ENCODE data around the gene SFXN3.
"Not testable (repeated sequence)": the region's sequence is repeated elsewhere in the genome, so short reads cannot be mapped to it uniquely, and the experiment has no call there.

SFXN3 gene

GRCh38 chr10:101033276-101033675, 2.2 kb downstream of the SFXN3 start:
- no peaks in the 10 kb centered on the region for H3K36me3 Mint-ChIP-seq
- H3K27me3 Mint-ChIP-seq, result no peaks in the 10 kb centered on the region
- H3K4me3 Mint-ChIP-seq, result peak overlapping the region; percentile 89
- peak overlapping the region; percentile 75 for H3K27ac Mint-ChIP-seq
- H3K9me3 Mint-ChIP-seq (ENCODE audit: low read depth), result no peaks in the 10 kb centered on the region
- peaks cover 25% of the 10 kb centered on the region for H3K4me1 Mint-ChIP-seq (ENCODE audit: low read depth)

- H3K27me3 Mint-ChIP-seq; H3K36me3 Mint-ChIP-seq; H3K4me3 Mint-ChIP-seq; H3K27ac Mint-ChIP-seq; H3K9me3 Mint-ChIP-seq (ENCODE audit: low read depth): not testable (repeated sequence)
- H3K4me1 Mint-ChIP-seq (ENCODE audit: low read depth), result peaks cover 25% of the 10 kb centered on the region
Observed at GRCh38 chr10:101034404-101034803, 3.4 kb downstream of the SFXN3 start.

DNA sequence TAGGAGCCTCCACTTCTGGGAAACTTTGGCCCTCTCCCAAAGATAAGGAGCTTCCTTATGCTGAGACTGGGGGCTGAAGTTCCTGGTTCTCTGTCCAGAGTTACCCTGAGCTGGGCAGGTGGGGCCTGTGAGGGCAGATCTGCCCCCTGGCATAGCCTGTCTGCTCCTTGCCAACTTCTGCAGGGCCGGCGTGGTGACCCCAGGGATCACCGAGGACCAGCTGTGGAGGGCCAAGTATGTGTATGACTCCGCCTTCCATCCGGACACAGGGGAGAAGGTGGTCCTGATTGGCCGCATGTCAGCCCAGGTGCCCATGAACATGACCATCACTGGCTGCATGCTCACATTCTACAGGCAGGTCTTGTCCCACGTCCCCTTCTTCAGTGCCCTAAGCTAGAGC, 4.3 kb downstream of the SFXN3 start:
- Mint-ChIP-seq H3K4me1 (ENCODE audit: low read depth) (peaks cover 23% of the 10 kb centered on the region), H3K27ac (no peak overlapping the region), H3K9me3 (ENCODE audit: low read depth) (no peaks in the 10 kb centered on the region), H3K27me3 (no peaks in the 10 kb centered on the region), H3K4me3 (no peak overlapping the region), H3K36me3 (no peaks in the 10 kb centered on the region)

- H3K36me3 Mint-ChIP-seq, result no peaks in the 10 kb centered on the region
- no peaks in the 10 kb centered on the region for H3K9me3 Mint-ChIP-seq (ENCODE audit: low read depth)
- peaks cover 23% of the 10 kb centered on the region for H3K4me1 Mint-ChIP-seq (ENCODE audit: low read depth)
- no peaks in the 10 kb centered on the region for H3K27me3 Mint-ChIP-seq
- H3K4me3 Mint-ChIP-seq, result no peak overlapping the region
- H3K27ac Mint-ChIP-seq, result no peak overlapping the region
Observed at GRCh38 chr10:101035916-101036702, 5.1 kb downstream of the SFXN3 start.

DNA sequence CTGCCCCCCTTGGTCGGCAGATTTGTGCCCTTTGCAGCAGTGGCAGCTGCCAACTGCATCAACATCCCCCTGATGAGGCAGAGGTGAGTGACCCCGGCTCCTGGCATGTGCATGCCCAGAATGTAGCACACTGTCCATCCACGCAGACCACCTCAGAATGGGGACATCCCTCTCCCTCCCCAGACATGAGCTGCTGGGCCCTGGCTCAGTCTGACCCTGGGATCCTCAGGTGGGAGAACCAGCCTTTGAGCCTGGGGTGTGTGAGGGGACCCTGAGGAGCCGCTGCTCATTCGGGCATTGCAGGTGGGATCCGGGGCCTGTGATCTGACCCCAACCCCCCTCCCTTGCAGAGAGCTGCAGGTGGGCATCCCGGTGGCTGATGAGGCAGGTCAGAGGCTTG, 5.7 kb downstream of the SFXN3 start:
- Mint-ChIP-seq H3K27me3 (no peaks in the 10 kb centered on the region), H3K9me3 (ENCODE audit: low read depth) (no peaks in the 10 kb centered on the region), H3K4me3 (no peak overlapping the region), H3K36me3 (no peaks in the 10 kb centered on the region), H3K4me1 (ENCODE audit: low read depth) (peaks cover 21% of the 10 kb centered on the region), H3K27ac (no peak overlapping the region)

GRCh38 chr10:101038484-101038883, 7.5 kb downstream of the SFXN3 start:
- no peaks in the 10 kb centered on the region for H3K36me3 Mint-ChIP-seq
- H3K27me3 Mint-ChIP-seq, result no peaks in the 10 kb centered on the region
- H3K4me1 Mint-ChIP-seq (ENCODE audit: low read depth), result peaks cover 23% of the 10 kb centered on the region
- H3K27ac Mint-ChIP-seq, result no peak overlapping the region
- H3K4me3 Mint-ChIP-seq, result no peak overlapping the region
- no peaks in the 10 kb centered on the region for H3K9me3 Mint-ChIP-seq (ENCODE audit: low read depth)

DNA sequence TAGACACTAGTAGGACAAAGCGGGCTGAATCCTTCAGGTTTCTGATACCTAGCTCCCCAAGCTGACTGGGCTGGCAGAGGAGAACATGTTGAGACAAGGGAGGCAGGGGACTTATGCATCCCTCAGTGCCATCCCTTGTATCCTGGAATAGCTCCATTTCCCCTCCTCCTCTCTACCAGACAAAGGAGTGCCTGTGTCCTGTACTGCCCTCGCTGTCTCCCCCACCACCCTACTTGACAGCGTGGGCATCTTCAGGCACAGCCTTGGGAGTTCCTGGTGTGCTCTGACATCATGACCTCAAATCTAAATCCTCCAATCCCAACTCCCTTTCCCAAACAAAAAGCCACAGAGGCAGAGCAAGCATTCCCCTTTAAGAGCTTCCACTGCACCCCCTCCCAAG, 9.0 kb downstream of the SFXN3 start:
- no peak overlapping the region for H3K4me3 Mint-ChIP-seq
- H3K27ac Mint-ChIP-seq, result no peak overlapping the region

GRCh38 chr10:101040851-101041250, 9.8 kb downstream of the SFXN3 start:
- peaks cover 19% of the 10 kb centered on the region for H3K4me1 Mint-ChIP-seq (ENCODE audit: low read depth)
- H3K27ac Mint-ChIP-seq, result no peak overlapping the region
- no peaks in the 10 kb centered on the region for H3K36me3 Mint-ChIP-seq
- H3K9me3 Mint-ChIP-seq (ENCODE audit: low read depth), result no peaks in the 10 kb centered on the region
- no peaks in the 10 kb centered on the region for H3K27me3 Mint-ChIP-seq
- no peak overlapping the region for H3K4me3 Mint-ChIP-seq

More for the DNA sequence above, 9.0 kb downstream of the SFXN3 start:
- Mint-ChIP-seq H3K27me3 (no peaks in the 10 kb centered on the region), H3K9me3 (ENCODE audit: low read depth) (no peaks in the 10 kb centered on the region), H3K36me3 (no peaks in the 10 kb centered on the region), H3K4me1 (ENCODE audit: low read depth) (peaks cover 19% of the 10 kb centered on the region)

GRCh38 chr10:101041252-101041761, 10.3 kb downstream of the SFXN3 start:
- no peak overlapping the region for H3K27ac Mint-ChIP-seq

GRCh38 chr10:101042118-101042517, 11.1 kb downstream of the SFXN3 start:
- H3K27me3 Mint-ChIP-seq, result peaks cover 6% of the 10 kb centered on the region
- H3K36me3 Mint-ChIP-seq, result no peaks in the 10 kb centered on the region
- H3K4me1 Mint-ChIP-seq (ENCODE audit: low read depth), result peaks cover 19% of the 10 kb centered on the region
- peak overlapping the region; percentile 94 for H3K4me3 Mint-ChIP-seq
- H3K27ac Mint-ChIP-seq, result no peak overlapping the region
- no peaks in the 10 kb centered on the region for H3K9me3 Mint-ChIP-seq (ENCODE audit: low read depth)

More at GRCh38 chr10:101041252-101041761, 10.3 kb downstream of the SFXN3 start:
- H3K9me3 Mint-ChIP-seq (ENCODE audit: low read depth), result no peaks in the 10 kb centered on the region
- peaks cover 19% of the 10 kb centered on the region for H3K4me1 Mint-ChIP-seq (ENCODE audit: low read depth)
- H3K36me3 Mint-ChIP-seq, result no peaks in the 10 kb centered on the region
- H3K27me3 Mint-ChIP-seq, result peaks cover 1% of the 10 kb centered on the region
- H3K4me3 Mint-ChIP-seq, result no peak overlapping the region

- Mint-ChIP-seq H3K27ac (peak overlapping the region; percentile 86), H3K4me3 (peak overlapping the region; percentile 94), H3K36me3 (no peaks in the 10 kb centered on the region), H3K27me3 (peaks cover 6% of the 10 kb centered on the region), H3K4me1 (ENCODE audit: low read depth) (peaks cover 19% of the 10 kb centered on the region), H3K9me3 (ENCODE audit: low read depth) (no peaks in the 10 kb centered on the region)
Observed at GRCh38 chr10:101042667-101043362, 11.8 kb downstream of the SFXN3 start.

- no peaks in the 10 kb centered on the region for H3K36me3 Mint-ChIP-seq
- H3K27me3 Mint-ChIP-seq, result peaks cover 8% of the 10 kb centered on the region
- peak overlapping the region; percentile 94 for H3K4me3 Mint-ChIP-seq
- H3K4me1 Mint-ChIP-seq (ENCODE audit: low read depth), result peaks cover 20% of the 10 kb centered on the region
- H3K27ac Mint-ChIP-seq, result no peak overlapping the region
- H3K9me3 Mint-ChIP-seq (ENCODE audit: low read depth), result no peaks in the 10 kb centered on the region
Observed at GRCh38 chr10:101043363-101043707, 12.3 kb downstream of the SFXN3 start.

DNA sequence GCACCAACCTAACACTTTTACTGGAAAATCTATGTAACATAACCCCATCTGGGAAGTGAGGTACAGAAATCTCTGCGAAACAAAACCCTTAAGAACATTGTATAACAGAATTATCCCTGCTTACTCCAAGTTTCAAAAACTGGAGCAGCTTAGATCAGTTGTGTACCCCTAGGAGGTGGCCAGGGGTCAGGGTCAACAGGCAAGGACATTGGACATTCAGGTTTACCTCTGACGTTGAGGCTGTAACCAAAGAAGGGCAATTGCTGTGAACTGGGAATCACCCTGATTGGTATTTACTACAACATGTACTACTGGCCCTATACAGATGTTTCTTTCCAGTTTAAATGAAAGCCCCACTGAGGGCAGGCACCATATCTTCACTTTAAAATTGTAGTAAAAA, 13.1 kb downstream of the SFXN3 start:
- peaks cover 14% of the 10 kb centered on the region for H3K27me3 Mint-ChIP-seq
- H3K9me3 Mint-ChIP-seq (ENCODE audit: low read depth), result no peaks in the 10 kb centered on the region
- no peak overlapping the region for H3K4me3 Mint-ChIP-seq
- H3K4me1 Mint-ChIP-seq (ENCODE audit: low read depth), result peaks cover 23% of the 10 kb centered on the region
- no peaks in the 10 kb centered on the region for H3K36me3 Mint-ChIP-seq
- H3K27ac Mint-ChIP-seq, result no peak overlapping the region

DNA sequence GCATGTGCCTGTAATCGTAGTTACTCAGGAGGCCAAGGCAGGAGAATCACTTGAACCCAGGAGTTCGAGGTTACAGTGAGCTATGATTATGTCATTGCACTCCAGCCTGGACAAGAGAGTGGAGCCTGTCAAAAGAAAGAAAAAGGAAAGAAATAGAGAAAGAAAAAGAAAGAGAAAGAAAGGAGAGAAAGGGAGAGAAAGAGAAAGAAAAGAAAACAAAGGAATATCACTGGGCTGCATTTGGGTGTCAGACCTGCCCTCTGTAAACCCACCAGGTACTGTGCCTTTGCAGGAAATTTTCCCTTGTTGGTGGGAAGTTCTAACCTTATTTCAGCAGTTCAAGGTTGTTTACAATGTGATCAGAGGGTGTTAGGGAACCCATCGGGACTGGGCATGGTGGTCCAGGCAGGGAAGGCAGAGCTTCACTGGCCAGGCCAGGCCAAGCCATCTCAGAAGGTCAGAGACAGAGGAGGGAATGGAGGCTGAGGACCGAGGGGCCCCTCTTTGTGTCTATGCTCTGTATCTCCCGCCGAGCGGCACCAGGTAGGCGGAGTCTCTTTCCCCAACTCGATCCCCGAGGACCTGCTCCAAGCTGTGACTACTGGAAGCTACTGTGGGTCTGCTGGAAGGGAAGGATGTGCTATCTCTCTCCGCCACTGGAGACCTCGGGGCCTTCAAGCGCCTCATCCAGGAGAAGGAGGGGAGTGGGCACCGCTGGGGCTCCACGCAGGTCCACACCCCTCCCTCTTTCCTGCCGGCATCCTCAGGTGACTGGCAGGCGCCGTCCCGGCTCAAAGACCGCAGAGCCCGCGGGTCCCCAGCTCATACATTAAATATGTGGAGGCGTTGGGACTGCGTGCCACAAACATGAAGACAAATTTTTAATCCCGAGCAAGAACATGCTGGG, 15.6 kb downstream of the SFXN3 start:
- H3K4me1 Mint-ChIP-seq (ENCODE audit: low read depth), result peaks cover 24% of the 10 kb centered on the region
- H3K4me3 Mint-ChIP-seq, result no peak overlapping the region
- no peaks in the 10 kb centered on the region for H3K9me3 Mint-ChIP-seq (ENCODE audit: low read depth)
- peaks cover 19% of the 10 kb centered on the region for H3K27me3 Mint-ChIP-seq
- H3K36me3 Mint-ChIP-seq, result no peaks in the 10 kb centered on the region
- H3K27ac Mint-ChIP-seq, result no peak overlapping the region

DNA sequence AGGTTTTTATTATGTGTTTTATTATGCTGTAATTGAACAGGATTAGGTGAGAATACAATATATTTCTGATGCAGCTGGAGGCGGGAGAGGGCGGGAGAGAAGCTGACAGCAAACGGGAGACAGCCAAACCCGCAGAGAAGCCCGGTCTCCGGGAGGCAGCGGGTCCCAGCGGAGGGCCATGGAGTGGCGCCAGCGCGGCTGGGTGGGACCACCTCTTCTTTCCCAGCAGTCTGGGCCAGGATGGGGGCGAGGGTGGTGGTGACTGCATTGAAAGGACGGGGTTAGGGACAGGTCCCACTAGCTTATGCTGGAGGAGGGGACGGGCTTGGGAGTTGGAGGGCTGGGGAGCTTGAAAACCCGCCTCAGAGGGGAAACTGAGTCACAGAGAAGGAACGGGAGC, 16.2 kb downstream of the SFXN3 start:
- Mint-ChIP-seq H3K27me3 (peaks cover 19% of the 10 kb centered on the region), H3K4me1 (ENCODE audit: low read depth) (peaks cover 20% of the 10 kb centered on the region), H3K4me3 (no peak overlapping the region), H3K27ac (no peak overlapping the region), H3K36me3 (no peaks in the 10 kb centered on the region), H3K9me3 (ENCODE audit: low read depth) (no peaks in the 10 kb centered on the region)

All from activated naive CD8-positive, alpha-beta T cell (primary cell).